ENCODE measurements around the gene ZCCHC14. TPM values are rescaled to one million over a fixed set of nuclear protein-coding genes. Genes with fewer than 3 reads are reported as not detected.

ZCCHC14 gene
- total and polyA plus RNA-seq, 2 of the 13 experiments (the other 11 are each of a cell fraction or from before 2014, with no cell fraction given) = 12.4 to 12.5 TPM

GRCh38 chr16:87384162-87384874, 108.5 kb downstream of the ZCCHC14 start (continued):
- TF ChIP-seq HNF1B (CRISPR knock-in tag; IDR thresholded peaks at IDR 0.05) = peak; percentile 62; the same call in 1 of the 2 replicates
- peak; percentile 62; the same call in 1 of the 2 replicates for TF ChIP-seq ZSCAN25 (CRISPR knock-in tag; IDR thresholded peaks at IDR 0.05)
- TF ChIP-seq ZNF687 (CRISPR knock-in tag; IDR thresholded peaks at IDR 0.05) = peak; percentile 96
- TF ChIP-seq TCF12 (IDR thresholded peaks at IDR 0.05) = no peak
- TF ChIP-seq TCF12 (CRISPR knock-in tag; IDR thresholded peaks at IDR 0.05) = no peak; the same call in 1 of the 2 replicates
- TF ChIP-seq MBD4 (IDR thresholded peaks at IDR 0.05; ENCODE audit: borderline replicate concordance, low read length) = no peak
- no peak for TF ChIP-seq PCBP1 (IDR thresholded peaks at IDR 0.05; ENCODE audit: borderline replicate concordance, low read depth, low read length)
- no peak for TF ChIP-seq FOXA3 (CRISPR knock-in tag; IDR thresholded peaks at IDR 0.05)
- no peak for TF ChIP-seq BCLAF1 (IDR thresholded peaks at IDR 0.05)
- peak; percentile 97 for TF ChIP-seq ZNF33B (CRISPR knock-in tag; IDR thresholded peaks at IDR 0.05)
- TF ChIP-seq NFIB (CRISPR knock-in tag; IDR thresholded peaks at IDR 0.05; ENCODE audit: borderline replicate concordance) = no peak; the same call in 1 of the 2 replicates
- TF ChIP-seq KDM6A (CRISPR knock-in tag; IDR thresholded peaks at IDR 0.05; ENCODE audit: low read depth) = no peak
- TF ChIP-seq ZNF260 (CRISPR knock-in tag; IDR thresholded peaks at IDR 0.05; ENCODE audit: borderline replicate concordance, low read depth) = peak; percentile 54; the same call in 1 of the 2 replicates
- TF ChIP-seq HNRNPLL (IDR thresholded peaks at IDR 0.05; ENCODE audit: low read depth, low read length, poor library complexity, severe bottlenecking) = peak; percentile 90
- TF ChIP-seq ZNF709 (CRISPR knock-in tag; IDR thresholded peaks at IDR 0.05) = peak; percentile 70
- TF ChIP-seq RNF219 (CRISPR knock-in tag; IDR thresholded peaks at IDR 0.05) = peak; percentile 14; the same call in 1 of the 2 replicates
- no peak for TF ChIP-seq SMC3 (IDR thresholded peaks at IDR 0.05; ENCODE audit: low read length)
- no peak for TF ChIP-seq JUNB (CRISPR knock-in tag; IDR thresholded peaks at IDR 0.05; ENCODE audit: borderline replicate concordance)
- TF ChIP-seq ESRRA (CRISPR knock-in tag; IDR thresholded peaks at IDR 0.05; ENCODE audit: low read depth) = no peak

Measured in HepG2 (cell line).